HEK293 (cell line): ENCODE data around the gene CDH22.

Source experiments
- ZNF133 ChIP-seq: fragments of 450-650 bp; formaldehyde crosslinking; IDR thresholded peaks from 2 replicates; pipeline ENCODE4 v1.5.1; 2016; ENCODE audit warnings: missing biosample characterization, missing genetic modification characterization
- ZNF670 ChIP-seq: fragments of 450-650 bp; formaldehyde crosslinking; IDR thresholded peaks from 2 replicates; pipeline ENCODE4 v1.5.1; 2016; ENCODE audit warnings: missing biosample characterization, missing genetic modification characterization, low read depth

DNA sequence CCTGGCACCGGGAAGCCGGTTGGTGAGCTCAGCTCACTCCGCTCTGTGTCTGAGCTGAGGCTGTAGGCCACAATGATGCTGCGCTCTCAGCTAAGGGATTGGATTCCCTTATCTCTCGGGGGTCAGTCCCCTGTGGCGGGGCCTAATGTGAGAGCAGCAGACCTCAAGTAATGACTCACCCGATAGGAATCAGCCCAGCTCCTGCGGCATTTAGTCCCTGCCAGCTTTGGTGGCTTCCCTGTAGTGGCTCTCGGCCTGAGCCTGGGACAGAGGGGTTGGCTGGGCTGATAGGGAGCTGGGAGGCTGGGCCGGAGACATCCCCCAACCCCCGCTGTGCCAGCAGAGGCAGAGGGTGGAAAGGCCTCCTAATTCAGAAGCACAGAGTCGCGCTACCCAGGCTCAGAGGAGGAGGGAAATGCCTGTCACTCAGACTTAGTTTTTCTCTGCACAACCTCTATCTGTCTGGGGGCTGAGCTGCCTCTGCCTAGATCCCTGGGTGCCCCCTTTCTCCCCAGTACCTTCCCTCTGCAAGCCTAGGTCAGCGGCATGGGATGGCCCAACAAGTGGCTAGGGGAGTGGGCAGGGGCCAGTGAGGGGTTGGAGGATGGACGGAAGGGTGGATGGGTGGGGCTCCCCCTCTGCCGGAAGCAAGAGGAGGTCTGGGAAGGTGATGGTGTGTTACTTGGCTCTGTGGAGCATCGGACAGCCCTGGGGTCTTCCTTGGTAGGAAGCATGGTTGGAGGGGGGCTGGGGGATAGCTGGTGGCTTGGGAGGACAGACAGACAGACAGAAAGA lies 92.2 kb downstream of the CDH22 start:
- TF ChIP-seq ZNF670 (tag by site-specific recombination) (no peak), ZNF133 (tag by site-specific recombination) (no peak)
